Panc1 (cell line): ENCODE results near the gene EHMT2. TPM values are rescaled to one million over a fixed set of nuclear protein-coding genes. Genes with fewer than 3 reads are reported as not detected.
A peak's percentile ranks its signal among the peaks of the same experiment; 100 is the strongest.

Experiments used
- ATAC-seq: fragments of 200-7000 bp; cut with Tn5 transposase; 2 replicates; pipeline ENCODE4 v1.9.1; 2020; ENCODE audit warnings: mild to moderate bottlenecking, moderate library complexity
- BruUV-seq: library from RNA; stranded (reverse); fragments of 400-500 nt; replicated peaks from 2 replicates; lab custom pipeline; 2021; lab: Mats Ljungman, UMichigan
- CTCF ChIA-PET: fragments of 300-600 bp; sonication (Branson Sonifier 250); formaldehyde crosslinking; loops from one replicate; lab custom pipeline; 2022; ENCODE audit warnings: antibody characterized with exemption; lab: Charles Lee
- POLR2A ChIA-PET: fragments of 300-600 bp; sonication (Branson Sonifier 250); formaldehyde crosslinking; loops from one replicate; lab custom pipeline; 2022; ENCODE audit warnings: antibody characterized with exemption; lab: Charles Lee
- DNase-seq: peaks from one replicate; pipeline ENCODE4 v3.0.0-alpha.2; 2010; ENCODE audit warnings: low read depth, low spot score
- H3K27ac ChIP-seq: 2 replicates; pipeline ENCODE4 v1.5.1; 2011; ENCODE audit warnings: mild to moderate bottlenecking, low read length, inconsistent platforms
- H3K27me3 ChIP-seq: fragments of 200-500 bp; sonication (Bioruptor generic); 2 replicates; pipeline ENCODE4 v1.6.0; 2014; ENCODE audit warnings: low read length, inconsistent platforms; ENCODE audit not compliant: control insufficient read depth, insufficient read depth
- H3K36me3 ChIP-seq: fragments of 200-500 bp; sonication (Bioruptor generic); 2 replicates; pipeline ENCODE4 v1.5.1; 2014; ENCODE audit warnings: inconsistent platforms, mild to moderate bottlenecking, low read length, moderate library complexity; ENCODE audit not compliant: control insufficient read depth, insufficient read depth
- H3K4me1 ChIP-seq: 2 replicates; pipeline ENCODE4 v1.5.1; 2011; ENCODE audit warnings: inconsistent platforms, mild to moderate bottlenecking, low read length, moderate library complexity; ENCODE audit not compliant: control insufficient read depth, insufficient read depth
- H3K4me3 ChIP-seq, 2 experiments: 2 replicates each; pipeline ENCODE4 v1.5.1; 2011 to 2012; ENCODE audit warnings: low read depth in 2 of 2, low read length in 2 of 2, mild to moderate bottlenecking in 2 of 2, inconsistent platforms in 1 of 2, moderate library complexity in 1 of 2
- H3K9me3 ChIP-seq: fragments of 200-500 bp; sonication (Bioruptor generic); 2 replicates; pipeline ENCODE4 v1.5.1; 2014; ENCODE audit warnings: low read depth, mild to moderate bottlenecking, inconsistent platforms, low read length, moderate library complexity; ENCODE audit not compliant: control insufficient read depth, insufficient read depth
- CTCF ChIP-seq: fragments of 450-650 bp; IDR thresholded peaks from 2 replicates; pipeline ENCODE4 v1.5.1; 2017; ENCODE audit warnings: mild to moderate bottlenecking
- POLR2AphosphoS5 ChIP-seq: IDR thresholded peaks from 2 replicates; pipeline ENCODE4 v1.6.1; 2012; ENCODE audit warnings: mild to moderate bottlenecking, low read depth, low read length, moderate library complexity
- SIN3A ChIP-seq: IDR thresholded peaks from 2 replicates; pipeline ENCODE4 v1.6.1; 2012; ENCODE audit warnings: low read depth, mild to moderate bottlenecking, low read length, moderate library complexity, borderline replicate concordance; ENCODE audit not compliant: insufficient read depth
- TCF7L2 ChIP-seq: IDR thresholded peaks from 2 replicates; pipeline ENCODE4 v1.6.1; 2011; ENCODE audit warnings: mild to moderate bottlenecking, low read depth, low read length, inconsistent platforms
- in situ Hi-C: cut with HindIII; loops from 2 replicates; pipeline ENCODE4 v1.10.0; 2016; ENCODE audit warnings: low sequenced_read_pairs, low pct_unique_long_range_greater_than_20kb
- intact Hi-C: fragments of 100-400 bp; cut with micrococcal nuclease; formaldehyde crosslinking; loops from one replicate; pipeline ENCODE4 v1.10.0; 2022; ENCODE audit not compliant: unreplicated experiment
- total RNA-seq: library from RNA; stranded (reverse); gene quantifications from one replicate; pipeline ENCODE4 v1.2.1, GENCODE V29; 2021; ENCODE audit not compliant: unreplicated experiment
- TF ChIP-seq, protein P1 (sequence below), 2 experiments: IDR thresholded peaks; 2 replicates each; pipeline ENCODE4 v1.6.1; 2011 to 2012; ENCODE audit warnings: low read depth in 2 of 2, control low read depth in 1 of 2, low read length in 1 of 2, mild to moderate bottlenecking in 1 of 2, moderate library complexity in 1 of 2; ENCODE audit not compliant: insufficient read depth in 1 of 2

EHMT2 gene
- total RNA-seq, 1 experiment from 2014 or later = 60.4 TPM

- Histone ChIP-seq H3K27ac (peak overlapping the region; percentile 91), H3K4me3 (peak overlapping the region; percentile 73 to 96), H3K9me3 (no peaks in the 10 kb centered on the region), H3K4me1 (peaks cover 23% of the 10 kb centered on the region), H3K27me3 (no peaks in the 10 kb centered on the region), H3K36me3 (no peaks in the 10 kb centered on the region; the same call in 1 of the 2 replicates)
- in situ Hi-C loops (no loop called here), intact Hi-C loops (no loop called here)
- ChIA-PET CTCF (interaction anchor here (0.5 to 0.7 kb wide), 4 partner anchors 9 to 1098 kb away, joined by 3 to 4 read pairs (median 3); no protein-coding TSS in a partner anchor), POLR2A (interaction anchor here (0.5 to 0.9 kb wide), 3 partner anchors 24 to 163 kb away, joined by 5 to 11 read pairs (median 7); no protein-coding TSS in a partner anchor)
- TF ChIP-seq CTCF (no peak), TCF7L2 (no peak), POLR2AphosphoS5 (no peak; the same call in 1 of the 2 replicates), SIN3A (no peak)
- TF ChIP-seq, protein P1, sequence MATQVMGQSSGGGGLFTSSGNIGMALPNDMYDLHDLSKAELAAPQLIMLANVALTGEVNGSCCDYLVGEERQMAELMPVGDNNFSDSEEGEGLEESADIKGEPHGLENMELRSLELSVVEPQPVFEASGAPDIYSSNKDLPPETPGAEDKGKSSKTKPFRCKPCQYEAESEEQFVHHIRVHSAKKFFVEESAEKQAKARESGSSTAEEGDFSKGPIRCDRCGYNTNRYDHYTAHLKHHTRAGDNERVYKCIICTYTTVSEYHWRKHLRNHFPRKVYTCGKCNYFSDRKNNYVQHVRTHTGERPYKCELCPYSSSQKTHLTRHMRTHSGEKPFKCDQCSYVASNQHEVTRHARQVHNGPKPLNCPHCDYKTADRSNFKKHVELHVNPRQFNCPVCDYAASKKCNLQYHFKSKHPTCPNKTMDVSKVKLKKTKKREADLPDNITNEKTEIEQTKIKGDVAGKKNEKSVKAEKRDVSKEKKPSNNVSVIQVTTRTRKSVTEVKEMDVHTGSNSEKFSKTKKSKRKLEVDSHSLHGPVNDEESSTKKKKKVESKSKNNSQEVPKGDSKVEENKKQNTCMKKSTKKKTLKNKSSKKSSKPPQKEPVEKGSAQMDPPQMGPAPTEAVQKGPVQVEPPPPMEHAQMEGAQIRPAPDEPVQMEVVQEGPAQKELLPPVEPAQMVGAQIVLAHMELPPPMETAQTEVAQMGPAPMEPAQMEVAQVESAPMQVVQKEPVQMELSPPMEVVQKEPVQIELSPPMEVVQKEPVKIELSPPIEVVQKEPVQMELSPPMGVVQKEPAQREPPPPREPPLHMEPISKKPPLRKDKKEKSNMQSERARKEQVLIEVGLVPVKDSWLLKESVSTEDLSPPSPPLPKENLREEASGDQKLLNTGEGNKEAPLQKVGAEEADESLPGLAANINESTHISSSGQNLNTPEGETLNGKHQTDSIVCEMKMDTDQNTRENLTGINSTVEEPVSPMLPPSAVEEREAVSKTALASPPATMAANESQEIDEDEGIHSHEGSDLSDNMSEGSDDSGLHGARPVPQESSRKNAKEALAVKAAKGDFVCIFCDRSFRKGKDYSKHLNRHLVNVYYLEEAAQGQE (IDR thresholded peaks at IDR 0.05; ENCODE audit: insufficient read depth in 1 of 2, low read depth in 2 of 2, low read length in 1 of 2) = no peak
- no TSS peak for BruUV-seq
- ATAC-seq (peak; percentile 31; the same call in 1 of the 2 replicates), DNase-seq (no peak)
Measured at GRCh38 chr6:31898383-31899011, 999 bp upstream of the EHMT2 start.

DNA sequence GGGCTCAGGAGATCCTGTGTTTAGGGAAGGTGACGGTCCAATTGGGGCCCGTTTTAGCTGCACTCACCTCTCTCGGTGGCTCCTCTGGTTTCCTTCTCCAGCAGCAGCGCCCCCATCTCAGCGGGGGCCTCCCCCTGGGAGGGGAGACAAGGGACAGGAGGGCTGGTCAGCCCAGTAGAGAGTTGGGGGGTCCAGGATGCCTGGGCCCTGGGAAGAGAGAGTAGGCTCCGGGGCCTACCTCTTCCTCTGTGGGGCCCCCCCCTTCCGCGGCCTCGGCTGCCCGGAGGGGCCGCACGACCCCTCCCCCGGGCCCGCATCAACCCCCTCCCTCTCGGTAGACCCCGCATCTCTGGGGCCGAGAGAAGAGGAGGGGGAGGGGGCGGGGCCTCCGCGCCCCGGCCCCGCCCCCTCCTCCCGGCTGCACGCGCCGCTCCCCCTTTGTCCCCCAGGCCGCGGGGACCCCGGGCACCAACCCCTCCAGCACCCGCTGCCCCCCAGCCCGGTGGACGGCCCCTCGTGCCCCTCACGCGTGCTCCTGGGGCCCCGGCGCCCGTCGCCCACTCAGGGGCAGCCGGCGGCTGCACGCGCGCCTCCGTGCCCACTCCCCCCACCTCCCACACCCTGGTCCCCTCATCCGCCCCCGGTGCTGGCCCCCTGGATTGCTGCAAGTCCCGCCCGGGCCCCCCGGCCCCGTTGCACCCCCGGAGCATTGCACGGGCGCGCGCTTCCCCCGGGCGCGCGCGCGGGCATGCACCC lies 464 bp downstream of the EHMT2 start:
- POLR2A ChIA-PET = interaction anchor here (0.5 kb wide), 1 partner anchor 9 kb away, joined by 16 read pairs; no protein-coding TSS in a partner anchor
- no peak for DNase-seq
- intact Hi-C loops = no loop called here
- H3K27me3 ChIP-seq = no peaks in the 10 kb centered on the region
- peaks cover 17% of the 10 kb centered on the region for H3K4me1 ChIP-seq
- no peaks in the 10 kb centered on the region; the same call in 1 of the 2 replicates for H3K36me3 ChIP-seq
- H3K27ac ChIP-seq = peak overlapping the region; percentile 67
- CTCF ChIA-PET = interaction anchor here (0.6 kb wide), 1 partner anchor 10 kb away, joined by 3 read pairs; no protein-coding TSS in a partner anchor
- BruUV-seq = no TSS peak
- TF ChIP-seq POLR2AphosphoS5 (no peak), SIN3A (no peak), CTCF (no peak), TCF7L2 (no peak)
- TF ChIP-seq, protein P1 (IDR thresholded peaks at IDR 0.05; ENCODE audit: insufficient read depth in 1 of 2, low read depth in 2 of 2, low read length in 1 of 2) = no peak
- peak overlapping the region; percentile 73 to 96 for H3K4me3 ChIP-seq
- no peak; the same call in 1 of the 2 replicates for ATAC-seq
- no peaks in the 10 kb centered on the region for H3K9me3 ChIP-seq
- in situ Hi-C loops = no loop called here
